ENCODE data around the gene VTI1A. TPM values are rescaled to one million over a fixed set of nuclear protein-coding genes. Genes with fewer than 3 reads are reported as not detected.

VTI1A gene
- total RNA-seq, 1 donor from 2014 or later = 28.0 TPM

GRCh38 chr10:112548535-112549276 lies 101.7 kb downstream of the VTI1A start:
- ATAC-seq = no peak

- ATAC-seq = no peak
These were observed 105.6 kb downstream of the VTI1A start for GRCh38 chr10:112552593-112553110.

- ATAC-seq = no peak
These were observed 106.3 kb downstream of the VTI1A start for GRCh38 chr10:112553315-112553714.

- no peak for ATAC-seq
These were observed 107.2 kb downstream of the VTI1A start for GRCh38 chr10:112554263-112554662.

GRCh38 chr10:112557197-112557596 lies 110.2 kb downstream of the VTI1A start:
- no peak for ATAC-seq

- no peak for ATAC-seq
These were observed 111.6 kb downstream of the VTI1A start for GRCh38 chr10:112558476-112559142.

- no peak for ATAC-seq
These were observed 112.3 kb downstream of the VTI1A start for GRCh38 chr10:112559349-112559748.

GRCh38 chr10:112562122-112562521 lies 115.1 kb downstream of the VTI1A start:
- no peak for ATAC-seq

GRCh38 chr10:112562809-112563663 lies 116.0 kb downstream of the VTI1A start:
- ATAC-seq = no peak

GRCh38 chr10:112564337-112564736 lies 117.3 kb downstream of the VTI1A start:
- ATAC-seq = no peak

- peak; percentile 74 for ATAC-seq
These were observed 118.5 kb downstream of the VTI1A start for GRCh38 chr10:112565434-112566053.

GRCh38 chr10:112570585-112570984 lies 123.6 kb downstream of the VTI1A start:
- ATAC-seq = no peak

GRCh38 chr10:112579578-112579977 lies 132.6 kb downstream of the VTI1A start:
- ATAC-seq = no peak

GRCh38 chr10:112580267-112580666 lies 133.3 kb downstream of the VTI1A start:
- ATAC-seq = no peak

GRCh38 chr10:112581921-112582320 lies 134.9 kb downstream of the VTI1A start:
- ATAC-seq = no peak

GRCh38 chr10:112583236-112583939 lies 136.4 kb downstream of the VTI1A start:
- no peak for ATAC-seq

GRCh38 chr10:112584276-112584675 lies 137.3 kb downstream of the VTI1A start:
- no peak for ATAC-seq

- ATAC-seq = peak; percentile 96
These were observed 138.1 kb downstream of the VTI1A start for GRCh38 chr10:112585126-112585525.

- ATAC-seq = no peak
These were observed 138.9 kb downstream of the VTI1A start for GRCh38 chr10:112585960-112586359.

GRCh38 chr10:112587729-112588128 lies 140.7 kb downstream of the VTI1A start:
- no peak for ATAC-seq

- ATAC-seq = peak; percentile 47
These were observed 141.4 kb downstream of the VTI1A start for GRCh38 chr10:112588225-112588990.
